Cardiac muscle cell (in vitro differentiated cells and primary cell): ENCODE data around the gene TWF1. TPM values are rescaled to one million over a fixed set of nuclear protein-coding genes. Genes with fewer than 3 reads are reported as not detected.
A peak's percentile ranks its signal among the peaks of the same experiment; 100 is the strongest.

ENCODE experiments used
- DNase-seq, 2 donors: peaks; one replicate each; pipeline versions ENCODE4 v3.0.0 to v3.0.0-alpha.2; 2010 to 2017; ENCODE audit warnings: low read depth in 1 of 2, low spot score in 1 of 2
- H3K27ac ChIP-seq: fragments of 200-600 bp; sonication (generic); 2 replicates; pipeline ENCODE4 v1.5.1; 2016
- H3K27me3 ChIP-seq: fragments of 200-600 bp; sonication (generic); 2 replicates; pipeline ENCODE4 v1.6.0; 2016; ENCODE audit warnings: control low read depth
- H3K36me3 ChIP-seq: fragments of 200-600 bp; sonication (generic); 2 replicates; pipeline ENCODE4 v1.5.1; 2016; ENCODE audit warnings: control low read depth
- H3K4me1 ChIP-seq: fragments of 200-600 bp; sonication (generic); 2 replicates; pipeline ENCODE4 v1.8.1; 2017; ENCODE audit warnings: low read depth, mild to moderate bottlenecking, mixed run types
- H3K4me3 ChIP-seq: fragments of 200-600 bp; sonication (generic); 2 replicates; pipeline ENCODE4 v1.5.1; 2016; ENCODE audit warnings: mild to moderate bottlenecking
- H3K9me3 ChIP-seq: fragments of 200-600 bp; sonication (generic); 2 replicates; pipeline ENCODE4 v1.5.1; 2017; ENCODE audit warnings: low read depth, mild to moderate bottlenecking, control low read depth
- CTCF ChIP-seq: IDR thresholded peaks from 2 replicates; pipeline ENCODE4 v1.5.1; 2012; ENCODE audit warnings: low read depth, mild to moderate bottlenecking, low read length
- polyA plus RNA-seq: library from polyadenylated mRNA; unstranded; fragments of >200 nt; fragmentation: Nextera tagmentation; extraction: Ambion mirVana; gene quantifications from 2 replicates; pipeline ENCODE4 v1.2.1, GENCODE V29; 2016
- total RNA-seq: library from RNA; depleted of rRNA; stranded (reverse); fragments of >200 nt; gene quantifications from 2 replicates; pipeline ENCODE4 v1.2.3, GENCODE V29; 2016

Gene TWF1
- total and polyA plus RNA-seq, 2 experiments from 2014 or later, result 28.7 to 31.6 TPM

- TF ChIP-seq CTCF, result peak; percentile 35
- H3K9me3 ChIP-seq, result no peaks in the 10 kb centered on the region
- no peak overlapping the region for H3K27ac ChIP-seq
- DNase-seq, result peak; percentile 47 to 53
- H3K27me3 ChIP-seq, result no peaks in the 10 kb centered on the region
- no peaks in the 10 kb centered on the region for H3K36me3 ChIP-seq
- H3K4me1 ChIP-seq, result no peaks in the 10 kb centered on the region
- H3K4me3 ChIP-seq, result no peak overlapping the region
Measured at GRCh38 chr12:43776498-43776897, 29.6 kb downstream of the TWF1 start.

GRCh38 chr12:43766291-43766690, 39.8 kb downstream of the TWF1 start:
- no peak for TF ChIP-seq CTCF
- no peak overlapping the region for H3K4me3 ChIP-seq
- H3K9me3 ChIP-seq, result no peaks in the 10 kb centered on the region
- no peaks in the 10 kb centered on the region for H3K4me1 ChIP-seq
- H3K27ac ChIP-seq, result no peak overlapping the region
- peak in 1 of 2 donors; percentile 23 for DNase-seq
- no peaks in the 10 kb centered on the region for H3K27me3 ChIP-seq
- no peaks in the 10 kb centered on the region for H3K36me3 ChIP-seq

GRCh38 chr12:43764528-43764927, 41.6 kb downstream of the TWF1 start:
- H3K27ac ChIP-seq, result no peak overlapping the region
- no peak overlapping the region for H3K4me3 ChIP-seq
- no peaks in the 10 kb centered on the region for H3K36me3 ChIP-seq
- H3K9me3 ChIP-seq, result no peaks in the 10 kb centered on the region
- DNase-seq, result no peak
- TF ChIP-seq CTCF, result no peak
- no peaks in the 10 kb centered on the region for H3K4me1 ChIP-seq
- H3K27me3 ChIP-seq, result no peaks in the 10 kb centered on the region

GRCh38 chr12:43763769-43764168, 42.3 kb downstream of the TWF1 start:
- DNase-seq, result no peak
- no peaks in the 10 kb centered on the region for H3K4me1 ChIP-seq
- H3K27ac ChIP-seq, result no peak overlapping the region
- H3K27me3 ChIP-seq, result no peaks in the 10 kb centered on the region
- H3K36me3 ChIP-seq, result no peaks in the 10 kb centered on the region
- H3K9me3 ChIP-seq, result no peaks in the 10 kb centered on the region
- H3K4me3 ChIP-seq, result no peak overlapping the region
- no peak for TF ChIP-seq CTCF

- no peak for DNase-seq
- no peaks in the 10 kb centered on the region for H3K27me3 ChIP-seq
- H3K36me3 ChIP-seq, result no peaks in the 10 kb centered on the region
- no peaks in the 10 kb centered on the region for H3K4me1 ChIP-seq
- no peak overlapping the region for H3K4me3 ChIP-seq
- no peaks in the 10 kb centered on the region for H3K9me3 ChIP-seq
- TF ChIP-seq CTCF, result no peak
- H3K27ac ChIP-seq, result no peak overlapping the region
Measured at GRCh38 chr12:43762596-43762995, 43.5 kb downstream of the TWF1 start.

- TF ChIP-seq CTCF, result no peak
- DNase-seq, result no peak
- Histone ChIP-seq H3K4me3 (no peak overlapping the region), H3K36me3 (no peaks in the 10 kb centered on the region), H3K27ac (no peak overlapping the region), H3K27me3 (no peaks in the 10 kb centered on the region), H3K4me1 (no peaks in the 10 kb centered on the region), H3K9me3 (no peaks in the 10 kb centered on the region)
Measured at GRCh38 chr12:43761500-43761899, 44.6 kb downstream of the TWF1 start.
